Naive thymus-derived CD8-positive, alpha-beta T cell (primary cell): ENCODE data around the gene EVL. TPM values are rescaled to one million over a fixed set of nuclear protein-coding genes. Genes with fewer than 3 reads are reported as not detected.

ENCODE experiments used
- ATAC-seq, 2 donors: fragments of 150-1000 bp; cut with Tn5 transposase in 1 of 2; sonication (Bioruptor Pico), chemical (Tn5 transposase) in 1 of 2; 1 replicate in 1 of 2; 2 replicates in 1 of 2; pipeline ENCODE4 v1.10.0; 2021; ENCODE audit warnings: mild to moderate bottlenecking in 2 of 2, moderate library complexity in 2 of 2
- POLR2A ChIA-PET: fragments of 350-600 bp; sonication (Branson Sonifier 250); formaldehyde crosslinking; loops from one replicate; lab custom pipeline; 2021; ENCODE audit warnings: antibody characterized with exemption; lab: Charles Lee
- DNase-seq, 10 donors: peaks; one replicate each; pipeline versions ENCODE4 v3.0.0 to v3.0.0-alpha.2; 2020 to 2022
- H3K27ac Mint-ChIP-seq, 10 donors: one replicate each; pipeline ENCODE4 v1.8.0; 2020 to 2022; ENCODE audit warnings: mild to moderate bottlenecking in 10 of 10, mixed read lengths in 10 of 10, moderate library complexity in 4 of 10, inconsistent platforms in 1 of 10
- H3K27me3 Mint-ChIP-seq, 5 donors: one replicate each; pipeline ENCODE4 v1.8.0; 2021 to 2022; ENCODE audit warnings: mixed read lengths in 5 of 5
- H3K36me3 Mint-ChIP-seq, 3 donors: one replicate each; pipeline ENCODE4 v1.8.0; 2020 to 2022; ENCODE audit warnings: mixed read lengths in 3 of 3, mild to moderate bottlenecking in 2 of 3, inconsistent platforms in 1 of 3
- H3K4me1 Mint-ChIP-seq, 4 donors: one replicate each; pipeline ENCODE4 v1.8.0; 2021 to 2022; ENCODE audit warnings: mixed read lengths in 4 of 4
- H3K4me3 Mint-ChIP-seq, 10 donors: one replicate each; pipeline ENCODE4 v1.8.0; 2020 to 2022; ENCODE audit warnings: mild to moderate bottlenecking in 10 of 10, mixed read lengths in 10 of 10, moderate library complexity in 6 of 10, inconsistent platforms in 1 of 10
- H3K9me3 Mint-ChIP-seq, 9 donors: one replicate each; pipeline ENCODE4 v1.8.0; 2020 to 2022; ENCODE audit warnings: mixed read lengths in 9 of 9, mild to moderate bottlenecking in 3 of 9, inconsistent platforms in 1 of 9, moderate library complexity in 1 of 9
- polyA plus RNA-seq, 3 donors: library from polyadenylated mRNA; unstranded; fragments of 300-500 nt; fragmentation: Illumina TruSeq; gene quantifications; one replicate each; pipeline ENCODE4 v1.2.3, GENCODE V29; 2021
- total RNA-seq, 8 experiments: library from RNA in 2 of 8; stranded (reverse) in 2 of 8; gene quantifications; one replicate each; pipeline ENCODE4 v1.2.3 and lab custom pipeline; 2021 to 2026

EVL gene
- total and polyA plus RNA-seq, 5 experiments from 2014 or later = 111 to 1,493 (median 153) TPM

DNA sequence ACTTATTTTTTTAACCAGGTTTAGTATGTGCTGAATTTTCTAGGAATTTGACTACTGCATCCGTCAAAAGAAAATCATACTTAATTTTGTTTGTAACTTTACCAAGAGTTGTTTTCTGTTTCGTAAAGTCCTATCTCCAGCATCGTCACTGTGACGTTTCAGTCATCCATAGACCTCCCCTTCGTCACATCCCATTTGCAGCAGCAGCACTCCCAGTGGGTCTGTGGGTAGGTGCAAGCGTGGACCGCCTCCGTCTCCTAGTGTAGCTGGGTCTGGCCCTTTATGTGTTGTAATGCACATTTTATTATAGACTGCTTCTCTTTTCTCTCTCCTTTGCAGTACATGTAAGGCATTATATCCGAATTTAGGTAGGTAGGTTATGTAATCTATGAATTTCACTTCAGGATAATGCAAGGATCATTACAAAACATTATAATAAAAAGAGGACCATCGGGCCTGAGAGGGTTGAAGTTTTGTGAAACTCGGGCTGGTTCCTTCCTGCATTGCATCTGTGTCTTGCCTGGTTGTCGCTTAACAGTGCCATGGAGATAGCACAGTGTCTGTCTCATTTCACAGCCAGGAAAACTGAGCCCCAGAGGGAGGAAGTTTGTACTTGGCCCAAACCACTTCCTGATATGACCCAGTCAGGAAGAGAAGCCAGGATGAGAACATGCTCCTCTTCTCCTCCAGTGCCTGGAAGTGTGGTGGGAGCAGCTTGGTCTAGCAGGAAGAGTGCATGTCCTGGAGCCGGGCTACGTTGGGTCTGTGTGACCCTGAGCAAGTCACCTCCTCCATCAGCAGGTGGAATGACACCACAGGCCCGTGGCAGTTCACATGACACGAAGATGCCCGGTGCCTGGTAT lies 41.3 kb downstream of the EVL start:
- POLR2A ChIA-PET = interaction anchor here (0.8 to 59.1 kb wide), 6 partner anchors 9 to 135 kb away, joined by 3 to 2215 read pairs (median 4); partner anchors contain the start of gene EVL
- H3K4me1 Mint-ChIP-seq = peaks cover 61 to 92% (median 86%) of the 10 kb centered on the region in 4 donors

DNA sequence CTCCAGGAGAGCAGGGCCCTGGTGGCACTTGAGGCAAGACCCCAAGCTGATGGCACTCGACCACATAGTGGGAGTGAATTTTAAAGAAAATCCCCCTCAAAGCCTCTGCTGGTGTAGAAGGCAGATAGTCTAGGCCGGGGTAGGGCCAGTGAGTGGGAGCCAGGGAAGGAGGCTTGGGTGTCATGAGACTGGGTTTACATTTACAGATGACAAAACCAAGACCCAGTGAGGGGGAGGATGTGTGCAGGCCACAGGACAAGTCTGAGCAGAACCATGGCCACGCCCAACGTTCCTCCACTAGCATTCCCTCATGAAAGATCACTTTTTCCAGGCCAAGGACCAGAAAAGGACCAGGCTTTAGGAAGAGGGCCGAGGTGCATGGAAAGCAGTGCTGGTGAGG lies 42.0 kb downstream of the EVL start:
- peak in 2 of 10 donors; percentile 20 to 50 for DNase-seq
- Mint-ChIP-seq H3K27me3 (no peaks in the 10 kb centered on the region), H3K4me3 (peak overlapping the region; percentile 41 to 83 (median 76)), H3K9me3 (no peaks in the 10 kb centered on the region), H3K27ac (peak overlapping the region; percentile 94 to 98 (median 96)), H3K4me1 (peaks cover 62 to 90% (median 86%) of the 10 kb centered on the region in 4 donors), H3K36me3 (peaks cover 0 to 96% (median 11%) of the 10 kb centered on the region in 3 donors)
- POLR2A ChIA-PET = interaction anchor here (1.5 to 59.1 kb wide), 4 partner anchors 20 to 85 kb away, joined by 3 to 2215 read pairs (median 8); partner anchors contain the start of gene EVL
- ATAC-seq = peak in 1 of 2 donors; percentile 13

More for the DNA sequence above, 41.3 kb downstream of the EVL start:
- DNase-seq (peak in 8 of 10 donors; percentile 51 to 78 (median 72)), ATAC-seq (peak; percentile 33 to 80)
- Mint-ChIP-seq H3K9me3 (no peaks in the 10 kb centered on the region), H3K27ac (peak overlapping the region; percentile 94 to 98 (median 96)), H3K4me3 (peak overlapping the region; percentile 54 to 83 (median 77)), H3K36me3 (peaks cover 0 to 96% (median 13%) of the 10 kb centered on the region in 3 donors), H3K27me3 (no peaks in the 10 kb centered on the region)

DNA sequence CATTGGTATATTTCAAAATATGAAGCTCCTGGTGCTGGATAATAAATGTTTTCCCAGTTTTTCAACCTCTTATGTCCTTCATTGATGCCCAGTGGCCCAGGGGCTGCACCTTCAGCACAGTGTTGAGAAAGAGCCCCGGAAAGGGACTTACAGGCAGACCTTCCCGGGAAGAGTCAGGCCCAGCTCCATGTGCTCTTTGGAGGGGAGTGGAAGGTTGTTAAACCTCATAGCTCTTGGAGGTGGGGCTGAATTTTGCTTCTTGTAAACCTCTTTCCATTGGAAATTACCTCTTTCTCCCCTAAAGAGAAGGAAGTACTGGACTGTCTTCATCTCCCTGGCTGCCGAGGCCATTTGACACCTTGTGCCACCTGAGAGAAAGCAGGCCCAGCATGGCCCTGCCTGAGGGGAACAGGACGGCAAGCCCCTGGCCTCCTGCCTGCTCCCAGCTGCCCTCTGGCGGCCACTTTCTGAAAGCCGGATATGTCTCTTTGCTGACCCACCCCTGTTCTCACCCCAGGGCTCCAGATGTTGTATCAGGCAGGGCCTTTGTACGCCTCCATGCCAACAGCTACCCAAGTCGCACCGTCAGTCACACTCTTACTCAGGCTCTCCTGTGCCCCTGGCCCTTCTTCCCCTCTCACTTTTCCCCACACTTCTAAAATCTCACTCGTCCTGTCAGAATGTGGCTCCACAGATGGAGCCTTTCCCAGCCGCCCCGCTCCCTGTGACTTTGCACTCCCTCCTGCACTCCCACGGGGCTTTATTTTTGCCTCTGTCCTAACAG lies 43.0 kb downstream of the EVL start:
- ATAC-seq (peak; percentile 64 to 69), DNase-seq (peak; percentile 80 to 93 (median 88))
- POLR2A ChIA-PET = interaction anchor here (0.6 to 59.1 kb wide), 8 partner anchors 16 to 128 kb away, joined by 3 to 2215 read pairs (median 4); partner anchors contain the start of gene EVL
- peaks cover 0 to 96% (median 7%) of the 10 kb centered on the region in 3 donors for H3K36me3 Mint-ChIP-seq
- H3K27me3 Mint-ChIP-seq = no peaks in the 10 kb centered on the region
- peak overlapping the region; percentile 94 to 98 (median 96) for H3K27ac Mint-ChIP-seq
- peaks cover 68 to 90% (median 86%) of the 10 kb centered on the region in 4 donors for H3K4me1 Mint-ChIP-seq
- H3K4me3 Mint-ChIP-seq = peak overlapping the region in 9 of 10 donors; percentile 50 to 83 (median 74)
- H3K9me3 Mint-ChIP-seq = no peaks in the 10 kb centered on the region

DNA sequence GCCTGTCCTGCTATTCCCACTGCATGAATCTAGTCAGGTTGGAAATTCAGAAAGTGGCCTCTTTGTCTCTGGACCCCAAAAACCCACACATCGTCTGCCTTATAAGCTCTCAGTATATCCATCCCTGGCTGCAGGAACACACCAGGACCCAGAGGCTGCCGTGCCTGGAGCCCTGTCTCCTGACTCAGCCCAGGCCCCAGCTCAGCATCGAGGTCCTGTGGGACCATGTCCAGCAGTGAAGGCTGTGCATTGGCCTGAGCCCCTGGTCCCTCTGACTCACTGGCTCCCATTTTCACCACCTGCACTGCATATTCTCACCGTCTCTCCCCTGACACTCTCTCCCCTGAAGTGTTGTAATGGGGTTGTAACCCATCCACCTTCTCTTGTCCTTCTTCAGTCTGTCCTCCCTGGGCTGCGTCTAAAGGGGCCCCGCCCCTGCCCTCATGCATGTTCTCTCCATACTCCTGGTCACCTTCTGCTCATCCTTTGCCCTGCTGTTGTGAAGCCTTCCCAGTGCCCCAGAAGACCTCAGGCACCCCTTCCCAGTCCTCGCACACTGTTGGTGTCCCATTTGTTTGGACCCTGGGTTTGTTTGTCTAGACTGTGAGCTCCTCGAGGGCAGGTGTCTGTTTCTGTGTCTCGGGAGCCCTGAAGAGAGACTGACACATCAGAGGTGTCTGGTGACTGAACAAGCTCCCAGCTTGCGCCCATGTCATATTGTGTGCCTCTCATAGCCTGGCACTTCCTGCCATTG lies 43.8 kb downstream of the EVL start:
- no peaks in the 10 kb centered on the region for H3K27me3 Mint-ChIP-seq
- DNase-seq = peak in 1 of 10 donors; percentile 45

DNA sequence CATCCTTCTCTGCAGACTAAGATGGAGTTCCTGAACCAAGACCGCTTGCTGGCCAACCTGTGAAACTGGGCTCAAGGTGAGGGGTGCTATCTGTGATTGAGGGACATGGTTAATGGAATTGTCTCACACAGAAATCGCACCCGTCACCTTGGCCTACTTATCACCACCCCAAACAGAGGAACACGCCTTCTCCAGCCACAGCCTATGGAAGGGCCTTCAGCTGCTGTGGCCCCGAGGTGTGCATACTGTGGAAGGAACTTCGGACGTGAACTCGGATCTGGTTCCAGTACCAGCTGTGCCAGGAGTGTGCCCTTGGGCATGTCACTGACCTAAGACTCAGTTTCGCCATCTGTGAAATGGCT lies 44.4 kb downstream of the EVL start:
- DNase-seq (peak in 1 of 10 donors; percentile 23), ATAC-seq (no peak)
- Mint-ChIP-seq H3K27ac (peak overlapping the region; percentile 86 to 98 (median 96)), H3K27me3 (no peaks in the 10 kb centered on the region), H3K4me3 (peak overlapping the region in 2 of 10 donors; percentile 3 to 76), H3K36me3 (peaks cover 0 to 94% (median 7%) of the 10 kb centered on the region in 3 donors), H3K9me3 (no peaks in the 10 kb centered on the region), H3K4me1 (peaks cover 58 to 84% (median 79%) of the 10 kb centered on the region in 4 donors)
- POLR2A ChIA-PET = interaction anchor here (1.0 to 59.1 kb wide), 3 partner anchors 11 to 128 kb away, joined by 4 to 2215 read pairs (median 9); partner anchors contain the start of gene EVL

More for the DNA sequence above, 43.8 kb downstream of the EVL start:
- peak overlapping the region; percentile 94 to 98 (median 96) for H3K27ac Mint-ChIP-seq
- POLR2A ChIA-PET = interaction anchor here (1.0 to 59.1 kb wide), 7 partner anchors 16 to 127 kb away, joined by 3 to 2215 read pairs (median 4); partner anchors contain the start of gene EVL
- peaks cover 63 to 89% (median 85%) of the 10 kb centered on the region in 4 donors for H3K4me1 Mint-ChIP-seq
- peak overlapping the region in 7 of 10 donors; percentile 55 to 76 (median 74) for H3K4me3 Mint-ChIP-seq
- no peaks in the 10 kb centered on the region for H3K9me3 Mint-ChIP-seq
- ATAC-seq = no peak
- peaks cover 0 to 96% (median 7%) of the 10 kb centered on the region in 3 donors for H3K36me3 Mint-ChIP-seq

DNA sequence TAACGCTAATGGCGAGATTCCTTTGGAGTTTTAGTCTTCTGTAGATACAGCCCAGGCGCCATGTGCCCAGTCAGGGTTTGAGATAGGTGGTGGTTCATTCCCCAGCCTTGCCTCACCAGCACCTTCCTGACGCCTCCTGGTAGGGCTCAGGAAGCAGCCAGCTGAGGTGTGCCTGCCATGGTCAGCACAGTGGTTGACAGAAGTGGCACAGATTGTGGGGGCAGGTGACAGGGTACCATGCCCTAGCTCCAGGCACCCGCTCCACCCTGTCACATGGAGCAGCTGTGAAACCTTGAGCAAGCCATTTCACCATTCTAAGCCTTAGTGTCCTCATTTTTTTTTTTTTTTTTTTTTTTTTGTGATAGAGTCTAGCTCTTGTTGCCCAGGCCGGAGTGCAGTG lies 45.6 kb downstream of the EVL start:
- Mint-ChIP-seq H3K27ac (peak overlapping the region in 8 of 10 donors; percentile 34 to 96 (median 78)), H3K9me3 (no peaks in the 10 kb centered on the region), H3K27me3 (no peaks in the 10 kb centered on the region), H3K4me3 (peak overlapping the region in 1 of 10 donors; percentile 4), H3K36me3 (peaks cover 0 to 93% (median 7%) of the 10 kb centered on the region in 3 donors), H3K4me1 (peaks cover 57 to 76% (median 68%) of the 10 kb centered on the region in 4 donors)
- DNase-seq (peak in 1 of 10 donors; percentile 50), ATAC-seq (no peak)
- POLR2A ChIA-PET = interaction anchor here (2.5 to 59.1 kb wide), 2 partner anchors 10 to 37 kb away, joined by 9 to 2215 read pairs; partner anchors contain the start of gene EVL

DNA sequence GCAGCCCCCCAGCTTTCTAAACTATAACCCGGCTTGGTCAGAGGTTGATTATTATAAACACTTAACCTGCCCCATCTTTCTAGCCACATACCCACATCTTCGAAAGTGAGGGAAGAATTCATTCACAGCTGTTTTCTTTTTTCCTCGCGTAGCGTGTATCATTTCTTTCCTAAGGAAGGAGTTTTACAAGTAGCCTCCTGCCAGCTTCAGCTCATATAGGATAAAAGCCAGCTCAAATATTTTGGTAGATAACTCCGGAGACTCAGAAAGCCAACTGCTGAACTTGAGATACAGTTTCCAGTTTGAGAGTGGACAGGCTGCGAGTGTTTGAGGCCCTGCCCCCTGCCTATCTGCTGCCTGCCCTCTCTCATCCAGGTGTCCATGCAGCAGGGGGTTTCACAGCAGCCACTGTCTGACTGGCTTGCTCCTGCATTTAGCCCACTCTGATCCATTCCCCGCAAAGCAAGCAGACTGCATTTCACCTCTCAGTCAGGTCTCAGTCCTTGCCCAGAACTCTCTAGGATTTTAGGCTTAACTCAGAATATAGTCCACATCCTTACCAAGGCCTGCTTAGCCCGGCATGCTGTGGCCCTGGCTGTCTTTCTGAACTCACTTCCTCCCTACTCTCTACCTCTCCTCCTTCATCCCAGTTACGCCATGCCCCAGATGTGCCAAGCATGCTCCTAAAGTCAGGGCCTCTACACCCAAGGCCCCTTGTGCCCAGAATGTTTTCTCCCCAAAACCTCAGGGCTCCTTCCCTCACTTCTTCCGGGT lies 46.9 kb downstream of the EVL start:
- no peaks in the 10 kb centered on the region for H3K27me3 Mint-ChIP-seq
- POLR2A ChIA-PET = interaction anchor here (1.6 to 59.1 kb wide), 3 partner anchors 9 to 38 kb away, joined by 6 to 2215 read pairs (median 9); partner anchors contain the start of gene EVL
- ATAC-seq (no peak), DNase-seq (no peak)
- peak overlapping the region in 1 of 10 donors; percentile 8 for H3K4me3 Mint-ChIP-seq
- H3K27ac Mint-ChIP-seq = peak overlapping the region; percentile 80 to 96 (median 88)
- no peaks in the 10 kb centered on the region for H3K9me3 Mint-ChIP-seq
- peaks cover 51 to 70% (median 62%) of the 10 kb centered on the region in 4 donors for H3K4me1 Mint-ChIP-seq
- peaks cover 0 to 91% (median 8%) of the 10 kb centered on the region in 3 donors for H3K36me3 Mint-ChIP-seq

DNA sequence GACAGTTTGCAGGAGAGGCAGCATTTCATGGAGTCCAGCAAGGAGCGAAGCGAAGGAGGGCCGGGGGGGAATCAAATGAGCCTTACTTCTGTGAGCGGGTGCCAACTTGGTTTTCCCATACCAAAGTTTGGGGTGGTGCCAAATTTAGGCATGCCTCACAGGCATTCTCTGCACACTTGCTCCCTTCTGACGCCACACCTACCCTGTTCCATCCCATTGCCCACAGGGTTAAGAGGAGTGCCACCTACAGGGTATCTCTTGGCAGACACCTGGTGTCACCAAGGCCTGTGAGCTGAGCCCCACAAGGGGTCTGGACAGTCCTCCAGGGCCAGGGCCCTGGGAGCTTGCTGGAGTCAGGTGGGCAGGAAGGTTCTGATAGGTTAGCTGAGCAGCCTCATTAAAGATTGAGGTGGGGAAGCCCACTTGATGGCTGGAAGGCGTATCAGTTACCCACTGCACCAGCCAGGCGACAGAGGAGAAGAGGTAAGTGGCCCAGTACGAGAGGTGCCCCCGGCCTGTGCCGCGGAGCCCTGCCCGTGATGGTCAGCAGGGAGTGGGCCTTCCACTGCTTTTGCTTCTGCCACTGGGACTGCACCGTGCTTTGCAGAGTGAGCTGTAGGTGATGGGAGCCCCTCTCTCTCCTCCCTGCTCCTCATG lies 49.0 kb downstream of the EVL start:
- Mint-ChIP-seq H3K9me3 (no peaks in the 10 kb centered on the region), H3K27ac (peak overlapping the region in 9 of 10 donors; percentile 49 to 96 (median 89)), H3K4me1 (peaks cover 34 to 62% (median 57%) of the 10 kb centered on the region in 4 donors), H3K36me3 (peaks cover 0 to 91% (median 5%) of the 10 kb centered on the region in 3 donors), H3K4me3 (no peak overlapping the region), H3K27me3 (no peaks in the 10 kb centered on the region)
- POLR2A ChIA-PET = interaction anchor here (1.6 to 59.1 kb wide), 2 partner anchors 8 to 40 kb away, joined by 4 to 2215 read pairs; partner anchors contain the start of gene EVL
- DNase-seq (peak in 1 of 10 donors; percentile 9), ATAC-seq (no peak)

DNA sequence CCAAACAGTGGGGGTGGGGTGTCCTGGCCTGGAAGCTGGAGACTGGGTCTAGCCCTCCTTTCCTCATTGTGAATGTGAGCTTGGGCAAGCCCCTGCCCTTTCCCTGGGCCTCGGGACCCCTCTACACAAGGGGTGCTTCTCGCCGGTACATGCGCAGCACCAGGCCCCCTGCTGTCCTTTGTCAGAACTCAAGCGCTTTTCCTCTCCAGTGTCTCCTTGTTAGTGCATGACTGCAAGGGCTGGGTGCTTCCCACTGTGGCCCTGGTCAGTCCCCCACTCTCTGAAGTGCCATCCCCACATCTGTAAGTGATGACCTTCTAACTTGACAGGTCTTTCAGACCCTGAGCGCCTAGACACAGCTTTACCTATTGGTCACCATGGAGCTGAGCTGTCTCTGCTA lies 50.0 kb downstream of the EVL start:
- peaks cover 0 to 91% (median 4%) of the 10 kb centered on the region in 3 donors for H3K36me3 Mint-ChIP-seq
- no peaks in the 10 kb centered on the region for H3K9me3 Mint-ChIP-seq
- peaks cover 32 to 59% (median 53%) of the 10 kb centered on the region in 4 donors for H3K4me1 Mint-ChIP-seq
- ATAC-seq = no peak
- peak overlapping the region in 8 of 10 donors; percentile 25 to 92 (median 51) for H3K27ac Mint-ChIP-seq
- POLR2A ChIA-PET = interaction anchor here (1.6 to 59.1 kb wide), 2 partner anchors 9 to 41 kb away, joined by 4 to 2215 read pairs; partner anchors contain the start of gene EVL
- no peak overlapping the region for H3K4me3 Mint-ChIP-seq
- no peak for DNase-seq
- no peaks in the 10 kb centered on the region for H3K27me3 Mint-ChIP-seq

DNA sequence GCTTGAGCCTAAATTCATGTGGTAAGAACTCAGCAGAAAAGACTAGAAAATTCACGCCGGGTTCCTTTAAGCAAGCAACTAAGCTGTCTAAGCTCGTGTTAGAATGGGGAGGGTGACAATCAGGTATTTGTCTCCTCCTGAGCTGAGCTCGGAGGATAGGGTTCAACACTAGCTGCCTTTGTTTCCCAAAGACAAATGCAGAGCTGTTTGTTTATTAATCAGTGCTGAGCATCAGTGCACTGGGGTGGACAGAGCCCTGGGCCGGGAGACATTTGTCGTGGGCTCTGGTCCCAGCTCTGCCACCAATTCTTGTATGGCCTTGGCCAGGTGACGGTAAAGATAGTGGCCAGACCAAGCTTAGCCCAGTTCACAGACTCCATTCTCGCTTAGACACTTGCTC lies 50.5 kb downstream of the EVL start:
- no peak overlapping the region for H3K4me3 Mint-ChIP-seq
- peaks cover 34 to 59% (median 53%) of the 10 kb centered on the region in 4 donors for H3K4me1 Mint-ChIP-seq
- peaks cover 0 to 91% (median 4%) of the 10 kb centered on the region in 3 donors for H3K36me3 Mint-ChIP-seq
- no peak for DNase-seq
- POLR2A ChIA-PET = interaction anchor here (1.6 to 59.1 kb wide), 2 partner anchors 10 to 42 kb away, joined by 4 to 2215 read pairs; partner anchors contain the start of gene EVL
- H3K27ac Mint-ChIP-seq = peak overlapping the region; percentile 25 to 92 (median 65)
- ATAC-seq = no peak
- H3K9me3 Mint-ChIP-seq = no peaks in the 10 kb centered on the region
- H3K27me3 Mint-ChIP-seq = no peaks in the 10 kb centered on the region
